Nephron (organoid): ENCODE measurements around the gene DLG1.
"Not testable (repeated sequence)": the region's sequence is repeated elsewhere in the genome, so short reads cannot be mapped to it uniquely, and the experiment has no call there.

ENCODE experiments used
- H3K27ac Mint-ChIP-seq, 3 experiments: 2 replicates each; pipeline ENCODE4 v1.8.0; 2020; ENCODE audit warnings: mixed read lengths in 3 of 3, mild to moderate bottlenecking in 2 of 3, moderate library complexity in 1 of 3
- H3K27me3 Mint-ChIP-seq: 2 replicates; pipeline ENCODE4 v1.8.0; 2021; ENCODE audit warnings: low read depth, mild to moderate bottlenecking, moderate library complexity, mixed read lengths
- H3K36me3 Mint-ChIP-seq: 2 replicates; pipeline ENCODE4 v1.8.0; 2020; ENCODE audit warnings: low read depth, mixed read lengths
- H3K4me1 Mint-ChIP-seq: 2 replicates; pipeline ENCODE4 v1.8.0; 2020; ENCODE audit warnings: mixed read lengths
- H3K4me3 Mint-ChIP-seq, 3 experiments: 2 replicates each; pipeline ENCODE4 v1.8.0; 2020; ENCODE audit warnings: mild to moderate bottlenecking in 3 of 3, mixed read lengths in 3 of 3, moderate library complexity in 2 of 3
- H3K9me3 Mint-ChIP-seq: 2 replicates; pipeline ENCODE4 v1.8.0; 2020; ENCODE audit warnings: mixed read lengths
- TF ChIP-seq, protein P1 (sequence below), 3 experiments: fragments of 200-600 bp; sonication (generic); IDR thresholded peaks; one replicate each; pipeline ENCODE4 v1.5.0; 2021; ENCODE audit warnings: antibody characterized with exemption in 3 of 3; ENCODE audit not compliant: unreplicated experiment in 3 of 3

DLG1 gene

DNA sequence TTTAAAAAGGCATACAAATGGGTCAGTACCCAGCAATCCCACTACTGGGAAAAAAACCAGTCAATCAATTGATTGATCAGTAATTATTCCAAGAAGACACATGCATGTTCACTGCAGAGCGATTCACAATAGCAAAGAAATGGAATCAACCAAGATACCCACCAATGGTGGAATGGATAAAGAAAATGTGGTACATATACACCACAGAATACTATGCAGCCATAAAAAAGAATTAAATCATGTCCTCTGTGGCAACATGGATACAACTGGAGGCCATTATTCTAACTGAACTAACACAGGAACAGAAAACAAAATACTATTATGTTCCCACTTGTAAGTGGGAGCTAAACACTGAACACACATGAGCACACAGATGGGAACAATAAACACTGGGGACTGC is 103.1 kb downstream of the DLG1 start:
- H3K9me3 Mint-ChIP-seq, result no peaks in the 10 kb centered on the region
- H3K27me3 Mint-ChIP-seq, result no peaks in the 10 kb centered on the region
- no peaks in the 10 kb centered on the region for H3K4me1 Mint-ChIP-seq
- H3K27ac Mint-ChIP-seq, result no peak overlapping the region
- no peak overlapping the region for H3K4me3 Mint-ChIP-seq
- peaks cover 37% of the 10 kb centered on the region for H3K36me3 Mint-ChIP-seq
- TF ChIP-seq, protein P1, sequence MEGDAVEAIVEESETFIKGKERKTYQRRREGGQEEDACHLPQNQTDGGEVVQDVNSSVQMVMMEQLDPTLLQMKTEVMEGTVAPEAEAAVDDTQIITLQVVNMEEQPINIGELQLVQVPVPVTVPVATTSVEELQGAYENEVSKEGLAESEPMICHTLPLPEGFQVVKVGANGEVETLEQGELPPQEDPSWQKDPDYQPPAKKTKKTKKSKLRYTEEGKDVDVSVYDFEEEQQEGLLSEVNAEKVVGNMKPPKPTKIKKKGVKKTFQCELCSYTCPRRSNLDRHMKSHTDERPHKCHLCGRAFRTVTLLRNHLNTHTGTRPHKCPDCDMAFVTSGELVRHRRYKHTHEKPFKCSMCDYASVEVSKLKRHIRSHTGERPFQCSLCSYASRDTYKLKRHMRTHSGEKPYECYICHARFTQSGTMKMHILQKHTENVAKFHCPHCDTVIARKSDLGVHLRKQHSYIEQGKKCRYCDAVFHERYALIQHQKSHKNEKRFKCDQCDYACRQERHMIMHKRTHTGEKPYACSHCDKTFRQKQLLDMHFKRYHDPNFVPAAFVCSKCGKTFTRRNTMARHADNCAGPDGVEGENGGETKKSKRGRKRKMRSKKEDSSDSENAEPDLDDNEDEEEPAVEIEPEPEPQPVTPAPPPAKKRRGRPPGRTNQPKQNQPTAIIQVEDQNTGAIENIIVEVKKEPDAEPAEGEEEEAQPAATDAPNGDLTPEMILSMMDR (IDR thresholded peaks at IDR 0.05; ENCODE audit: unreplicated experiment in 3 of 3), result no peak

DNA sequence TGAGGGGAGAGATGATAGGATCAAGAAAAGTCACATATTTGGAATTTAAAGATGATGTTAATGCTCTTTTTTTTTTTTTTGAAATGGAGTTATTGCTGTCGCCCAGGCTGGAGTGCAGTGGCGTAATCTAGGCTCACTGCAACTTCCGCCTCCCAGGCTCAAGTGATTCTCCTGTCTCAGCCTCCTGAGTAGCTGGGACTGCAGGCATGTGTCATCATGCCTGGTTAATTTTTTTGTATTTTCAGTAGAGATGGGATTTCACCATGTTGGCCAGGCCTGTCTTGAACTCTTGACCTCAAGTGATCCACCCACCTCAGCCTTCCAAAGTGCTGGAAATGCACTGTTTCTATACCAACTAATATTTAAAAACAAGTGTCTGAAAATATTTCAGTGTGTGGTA is 104.7 kb downstream of the DLG1 start:
- not testable (repeated sequence) for H3K9me3 Mint-ChIP-seq, H3K4me3 Mint-ChIP-seq, H3K4me1 Mint-ChIP-seq, H3K27ac Mint-ChIP-seq, H3K27me3 Mint-ChIP-seq
- H3K36me3 Mint-ChIP-seq, result peaks cover 37% of the 10 kb centered on the region

- no peak overlapping the region for H3K4me3 Mint-ChIP-seq
- TF ChIP-seq, protein P1 (IDR thresholded peaks at IDR 0.05; ENCODE audit: unreplicated experiment in 3 of 3), result no peak
- no peaks in the 10 kb centered on the region for H3K27me3 Mint-ChIP-seq
- no peak overlapping the region for H3K27ac Mint-ChIP-seq
- H3K36me3 Mint-ChIP-seq, result peaks cover 34% of the 10 kb centered on the region
- no peaks in the 10 kb centered on the region for H3K9me3 Mint-ChIP-seq
- no peaks in the 10 kb centered on the region for H3K4me1 Mint-ChIP-seq
Observed at GRCh38 chr3:197191897-197192296, 106.5 kb downstream of the DLG1 start.

- TF ChIP-seq, protein P1 (IDR thresholded peaks at IDR 0.05; ENCODE audit: unreplicated experiment in 3 of 3), result no peak
- Mint-ChIP-seq H3K27ac (peak overlapping the region in 1 of 3 experiments; percentile 57), H3K4me1 (no peaks in the 10 kb centered on the region), H3K36me3 (peaks cover 24% of the 10 kb centered on the region), H3K9me3 (no peaks in the 10 kb centered on the region), H3K4me3 (no peak overlapping the region), H3K27me3 (no peaks in the 10 kb centered on the region)
Observed at GRCh38 chr3:197189623-197190022, 108.8 kb downstream of the DLG1 start.

DNA sequence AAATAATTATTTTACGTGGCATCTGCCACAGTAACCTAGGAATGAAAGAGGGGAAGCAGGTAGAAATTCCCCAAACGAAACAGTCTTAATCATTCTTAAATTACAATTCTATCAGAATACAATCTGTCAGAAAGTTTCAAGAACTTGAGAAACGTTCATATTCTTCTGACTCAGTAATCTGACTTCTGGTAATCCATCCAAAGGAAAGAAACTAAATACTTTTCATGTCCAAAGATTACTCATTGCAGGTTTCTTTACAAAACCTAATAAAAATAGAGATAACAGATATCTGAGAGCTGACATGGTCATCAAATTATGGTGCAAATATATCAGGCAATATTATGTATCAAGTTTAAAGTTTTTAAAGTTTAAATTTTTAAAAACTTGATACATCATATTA is 109.4 kb downstream of the DLG1 start:
- no peak overlapping the region for H3K4me3 Mint-ChIP-seq
- H3K36me3 Mint-ChIP-seq, result peaks cover 24% of the 10 kb centered on the region
- H3K9me3 Mint-ChIP-seq, result no peaks in the 10 kb centered on the region
- TF ChIP-seq, protein P1 (IDR thresholded peaks at IDR 0.05; ENCODE audit: unreplicated experiment in 3 of 3), result no peak
- H3K27ac Mint-ChIP-seq, result no peak overlapping the region
- no peaks in the 10 kb centered on the region for H3K4me1 Mint-ChIP-seq
- no peaks in the 10 kb centered on the region for H3K27me3 Mint-ChIP-seq

GRCh38 chr3:197186887-197187588 is 111.4 kb downstream of the DLG1 start:
- H3K4me1 Mint-ChIP-seq, result peaks cover 6% of the 10 kb centered on the region
- H3K4me3 Mint-ChIP-seq, result no peak overlapping the region
- H3K27me3 Mint-ChIP-seq, result no peaks in the 10 kb centered on the region
- no peaks in the 10 kb centered on the region for H3K9me3 Mint-ChIP-seq
- TF ChIP-seq, protein P1 (IDR thresholded peaks at IDR 0.05; ENCODE audit: unreplicated experiment in 3 of 3), result peak; percentile 71 to 84 (median 76)
- H3K27ac Mint-ChIP-seq, result no peak overlapping the region
- H3K36me3 Mint-ChIP-seq, result peaks cover 10% of the 10 kb centered on the region
